Activated CD4-positive, CD25-positive, alpha-beta regulatory T cell treated with anti-CD3 and anti-CD28 coated beads, Interleukin-2, amount 50 U/mL, for 16 hours (primary cell): ENCODE data around the gene MRPL22.
"Not testable (repeated sequence)": the region's sequence is repeated elsewhere in the genome, so short reads cannot be mapped to it uniquely, and the experiment has no call there.

ENCODE experiments used
- DNase-seq: peaks from one replicate; pipeline ENCODE4 v3.0.0-alpha.2; 2020; ENCODE audit warnings: low read depth, low spot score

MRPL22 gene

GRCh38 chr5:154940772-154941620 is at the start of gene MRPL22:
MRPL22 (plus strand) TSS chr5:154941073; CDS start chr5:154941111, 38 bp downstream.
- peak; percentile 91 for DNase-seq

GRCh38 chr5:154892369-154892771 is 48.5 kb upstream of the MRPL22 start:
- DNase-seq: no peak

GRCh38 chr5:154893381-154893780 is 47.5 kb upstream of the MRPL22 start:
- DNase-seq: no peak

- DNase-seq: no peak
These were observed 45.0 kb upstream of the MRPL22 start for GRCh38 chr5:154895606-154896561.

- DNase-seq: no peak
These were observed 44.2 kb upstream of the MRPL22 start for GRCh38 chr5:154896562-154897165.

- DNase-seq: no peak
These were observed 42.7 kb upstream of the MRPL22 start for GRCh38 chr5:154898210-154898609.

- DNase-seq: no peak
These were observed 41.6 kb upstream of the MRPL22 start for GRCh38 chr5:154899151-154899816.

DNA sequence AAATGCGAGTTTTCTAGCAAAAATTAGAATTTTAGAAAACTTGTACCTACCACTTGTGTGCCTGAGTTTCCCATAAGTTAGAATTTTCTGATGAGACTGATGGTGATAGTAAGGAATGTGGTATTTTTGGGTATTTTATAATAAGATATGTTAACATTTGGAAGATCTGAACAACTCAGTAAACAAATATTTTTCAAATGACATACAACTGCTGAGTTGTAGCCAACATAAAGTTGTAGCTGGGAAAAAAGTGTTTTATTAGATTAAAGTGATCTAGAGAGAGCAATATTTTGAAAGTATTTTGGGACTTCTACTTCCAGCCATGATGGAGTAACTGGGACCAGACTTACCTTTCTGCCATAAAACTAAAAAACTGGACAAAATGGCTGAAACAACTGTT is 40.8 kb upstream of the MRPL22 start:
- no peak for DNase-seq

DNA sequence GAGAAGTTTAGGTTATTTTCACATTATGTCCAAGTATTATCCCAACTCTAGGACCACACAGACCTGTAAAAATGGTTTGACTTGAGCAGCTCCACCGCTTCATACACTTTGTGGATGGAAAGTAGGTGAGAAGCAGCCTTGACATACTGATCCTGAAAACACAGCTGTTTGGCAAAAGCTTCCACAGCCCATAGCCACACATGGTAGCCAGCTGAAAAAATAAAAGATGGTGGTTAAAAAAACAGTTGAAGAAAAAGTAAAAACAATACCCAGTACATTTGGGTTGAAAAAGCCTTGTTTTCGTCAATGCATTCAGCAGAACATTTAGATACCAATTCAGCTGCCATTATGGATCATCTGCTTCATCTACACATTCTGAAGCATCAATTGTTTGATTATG is 39.6 kb upstream of the MRPL22 start:
- no peak for DNase-seq

DNA sequence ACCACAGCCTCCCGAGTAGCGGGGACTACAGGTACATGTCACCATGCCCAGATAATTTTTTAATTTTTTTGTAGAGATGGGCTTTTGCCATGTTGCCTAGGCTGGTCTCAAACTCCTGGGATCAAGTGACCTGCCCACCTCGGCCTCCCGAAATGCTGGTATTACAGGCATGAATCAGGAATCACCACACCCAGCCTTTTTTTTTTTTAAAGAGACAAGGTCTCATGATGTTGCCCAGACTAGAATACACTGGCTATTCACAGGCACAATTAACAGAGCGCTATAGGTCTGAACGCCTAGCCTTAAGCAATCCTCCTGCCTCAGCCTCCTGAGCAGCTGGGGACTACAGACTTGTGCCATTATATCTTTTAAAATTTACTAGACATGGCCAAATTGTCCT is 39.0 kb upstream of the MRPL22 start:
- no peak for DNase-seq

GRCh38 chr5:154905601-154906000 is 35.3 kb upstream of the MRPL22 start:
- not testable (repeated sequence) for DNase-seq

- DNase-seq: no peak
These were observed 24.0 kb upstream of the MRPL22 start for GRCh38 chr5:154916874-154917273.

DNA sequence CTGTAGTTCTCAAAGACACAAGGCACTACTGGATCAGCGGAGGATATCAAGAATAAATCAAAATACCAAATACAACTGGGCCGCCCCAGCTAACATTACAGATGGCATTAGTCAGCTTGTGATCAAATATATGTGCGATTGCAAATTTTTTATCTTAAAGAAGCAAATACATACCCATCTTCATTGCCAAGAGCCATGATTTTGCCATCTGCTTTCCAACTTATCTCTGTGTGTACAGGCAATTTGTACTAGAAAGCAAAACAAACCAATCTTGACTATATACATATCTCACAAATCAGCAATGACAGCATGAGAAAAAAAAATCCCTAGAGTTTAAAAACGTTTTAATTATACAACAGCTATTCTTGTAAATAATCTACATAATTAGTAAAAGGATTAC is 23.1 kb upstream of the MRPL22 start:
- no peak for DNase-seq

- no peak for DNase-seq
These were observed 17.1 kb upstream of the MRPL22 start for GRCh38 chr5:154923441-154924430.

- no peak for DNase-seq
These were observed 7.3 kb upstream of the MRPL22 start for GRCh38 chr5:154933537-154933936.

DNA sequence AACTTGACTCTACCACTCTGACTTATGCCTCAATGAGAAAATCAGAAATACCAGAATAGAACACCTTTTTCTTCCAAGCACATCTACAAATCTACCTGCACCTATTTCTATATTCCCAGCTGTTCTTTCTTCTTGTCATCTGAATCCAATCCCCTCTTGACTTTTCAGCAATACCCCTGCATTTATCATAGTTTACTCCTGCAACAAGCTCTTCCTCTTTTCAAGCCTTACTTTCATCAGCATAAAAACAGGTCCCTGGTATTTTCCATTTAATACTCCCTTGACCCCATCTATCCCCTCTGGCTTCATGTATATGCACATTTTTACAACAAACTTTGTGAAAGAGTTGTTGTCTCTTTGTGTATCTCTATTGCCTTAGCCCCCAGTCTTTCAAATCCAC is 6.0 kb upstream of the MRPL22 start:
- DNase-seq: no peak

- no peak for DNase-seq
These were observed 3.6 kb upstream of the MRPL22 start for GRCh38 chr5:154937186-154937717.

- peak; percentile 63 for DNase-seq
These were observed 3.0 kb upstream of the MRPL22 start, which contains the start of gene GEMIN5 for GRCh38 chr5:154937718-154938466. GEMIN5 (minus strand) TSS chr5:154938211; CDS start chr5:154938133, 78 bp downstream.

GRCh38 chr5:154939387-154939786 is 1.5 kb upstream of the MRPL22 start:
- DNase-seq: not testable (repeated sequence)
